SU-DHL-6 (cell line): ENCODE measurements around the gene RANBP3.

Experiments used
- EZH2phosphoT487 ChIP-seq: fragments of 200-600 bp; sonication (generic), shearing (Covaris generic); conservative IDR thresholded peaks from 2 replicates; pipeline ENCODE4 v1.6.1; 2018; ENCODE audit warnings: mild to moderate bottlenecking, antibody characterized with exemption, low read length, moderate library complexity, mixed read lengths
- TF ChIP-seq, protein P1 (sequence below): fragments of 200-600 bp; sonication (generic); IDR thresholded peaks from one replicate; pipeline ENCODE4 v1.5.1; 2017; ENCODE audit warnings: antibody characterized with exemption, mild to moderate bottlenecking, low read length, moderate library complexity; ENCODE audit not compliant: insufficient read depth, poor library complexity, severe bottlenecking

DNA sequence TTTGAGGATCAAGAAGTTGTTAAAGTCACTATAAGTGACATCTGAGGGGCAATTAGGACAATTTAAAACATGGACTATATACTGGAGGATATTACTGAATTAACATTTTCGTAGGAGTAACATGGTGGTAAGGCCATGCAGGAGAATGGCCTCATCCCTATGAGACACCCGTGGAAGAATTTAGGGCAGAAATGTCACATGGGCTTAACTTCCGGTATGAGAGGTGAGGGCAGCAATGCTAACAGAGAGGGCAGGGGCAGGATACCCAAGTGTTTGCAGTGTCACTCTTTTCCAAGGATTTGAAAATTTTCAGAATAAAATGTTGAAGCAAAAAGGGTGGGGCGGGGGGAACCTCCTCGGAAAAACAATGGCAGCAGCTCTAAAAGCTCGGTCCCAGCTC is 23.6 kb downstream of the RANBP3 start:
- TF ChIP-seq, protein P1, sequence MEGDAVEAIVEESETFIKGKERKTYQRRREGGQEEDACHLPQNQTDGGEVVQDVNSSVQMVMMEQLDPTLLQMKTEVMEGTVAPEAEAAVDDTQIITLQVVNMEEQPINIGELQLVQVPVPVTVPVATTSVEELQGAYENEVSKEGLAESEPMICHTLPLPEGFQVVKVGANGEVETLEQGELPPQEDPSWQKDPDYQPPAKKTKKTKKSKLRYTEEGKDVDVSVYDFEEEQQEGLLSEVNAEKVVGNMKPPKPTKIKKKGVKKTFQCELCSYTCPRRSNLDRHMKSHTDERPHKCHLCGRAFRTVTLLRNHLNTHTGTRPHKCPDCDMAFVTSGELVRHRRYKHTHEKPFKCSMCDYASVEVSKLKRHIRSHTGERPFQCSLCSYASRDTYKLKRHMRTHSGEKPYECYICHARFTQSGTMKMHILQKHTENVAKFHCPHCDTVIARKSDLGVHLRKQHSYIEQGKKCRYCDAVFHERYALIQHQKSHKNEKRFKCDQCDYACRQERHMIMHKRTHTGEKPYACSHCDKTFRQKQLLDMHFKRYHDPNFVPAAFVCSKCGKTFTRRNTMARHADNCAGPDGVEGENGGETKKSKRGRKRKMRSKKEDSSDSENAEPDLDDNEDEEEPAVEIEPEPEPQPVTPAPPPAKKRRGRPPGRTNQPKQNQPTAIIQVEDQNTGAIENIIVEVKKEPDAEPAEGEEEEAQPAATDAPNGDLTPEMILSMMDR, result no peak
- TF ChIP-seq EZH2phosphoT487, result no peak
